BJ (cell line): ENCODE measurements around the gene RIT2. TPM values are rescaled to one million over a fixed set of nuclear protein-coding genes. Genes with fewer than 3 reads are reported as not detected.

Source experiments
- CTCF ChIA-PET: fragments of 350-600 bp; formaldehyde crosslinking; extraction: SDS; loops from one replicate; lab custom pipeline; 2021; ENCODE audit warnings: antibody characterized with exemption, inconsistent platforms; lab: Yijun Ruan, JAX
- POLR2A ChIA-PET: fragments of 300-600 bp; sonication (Branson Sonifier 250); formaldehyde crosslinking; extraction: SDS; loops from one replicate; lab custom pipeline; 2021; ENCODE audit warnings: antibody characterized with exemption; lab: Charles Lee
- DNase-seq: peaks from one replicate; pipeline ENCODE4 v3.0.0-alpha.2; 2011; ENCODE audit warnings: low read depth
- H3K27me3 ChIP-seq: 2 replicates; pipeline ENCODE4 v1.6.0; 2011; ENCODE audit warnings: low read length; ENCODE audit not compliant: control insufficient read depth, insufficient read depth
- H3K36me3 ChIP-seq: 2 replicates; pipeline ENCODE4 v1.5.1; 2011; ENCODE audit warnings: low read length; ENCODE audit not compliant: control insufficient read depth, insufficient read depth
- H3K4me3 ChIP-seq: 2 replicates; pipeline ENCODE4 v1.5.1; 2011; ENCODE audit warnings: low read depth, mild to moderate bottlenecking, control low read depth, low read length
- polyA plus RNA-seq: library from polyadenylated mRNA; depleted of rRNA; stranded (reverse); fragments of >200 nt; gene quantifications from 2 replicates; pipeline ENCODE4 v1.2.3, GENCODE V29; 2011
- TF ChIP-seq, protein P1 (sequence below): IDR thresholded peaks from 2 replicates; pipeline ENCODE4 v1.5.1; 2011; ENCODE audit warnings: low read depth, mild to moderate bottlenecking, control low read depth, inconsistent platforms, low read length, moderate library complexity; ENCODE audit not compliant: insufficient read depth

RIT2 gene
- polyA plus RNA-seq, 1 experiment, result not detected

DNA sequence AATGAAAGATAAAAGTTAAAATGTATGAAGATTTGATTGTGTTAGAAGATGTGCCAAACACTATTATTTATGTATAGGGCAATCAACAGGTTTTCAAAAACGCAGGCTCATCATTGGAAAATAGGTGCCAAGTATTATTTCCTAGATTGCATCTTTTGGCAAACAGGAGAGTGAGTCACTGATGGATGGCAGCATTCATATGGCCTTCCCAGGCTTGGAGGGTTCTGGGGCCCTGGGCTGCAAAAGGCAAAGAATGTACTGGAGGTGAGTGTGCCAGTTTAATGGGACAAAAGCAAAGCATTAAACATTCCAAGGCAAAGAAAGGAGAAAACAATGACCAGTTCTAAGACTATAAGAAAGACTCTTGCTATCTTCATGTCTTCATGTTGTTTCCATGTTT, 379.4 kb downstream of the RIT2 start:
- POLR2A ChIA-PET, result no interaction called here
- CTCF ChIA-PET, result no interaction called here
- no peak overlapping the region for H3K4me3 ChIP-seq
- H3K27me3 ChIP-seq, result no peaks in the 10 kb centered on the region
- DNase-seq, result no peak
- no peaks in the 10 kb centered on the region for H3K36me3 ChIP-seq
- TF ChIP-seq, protein P1, sequence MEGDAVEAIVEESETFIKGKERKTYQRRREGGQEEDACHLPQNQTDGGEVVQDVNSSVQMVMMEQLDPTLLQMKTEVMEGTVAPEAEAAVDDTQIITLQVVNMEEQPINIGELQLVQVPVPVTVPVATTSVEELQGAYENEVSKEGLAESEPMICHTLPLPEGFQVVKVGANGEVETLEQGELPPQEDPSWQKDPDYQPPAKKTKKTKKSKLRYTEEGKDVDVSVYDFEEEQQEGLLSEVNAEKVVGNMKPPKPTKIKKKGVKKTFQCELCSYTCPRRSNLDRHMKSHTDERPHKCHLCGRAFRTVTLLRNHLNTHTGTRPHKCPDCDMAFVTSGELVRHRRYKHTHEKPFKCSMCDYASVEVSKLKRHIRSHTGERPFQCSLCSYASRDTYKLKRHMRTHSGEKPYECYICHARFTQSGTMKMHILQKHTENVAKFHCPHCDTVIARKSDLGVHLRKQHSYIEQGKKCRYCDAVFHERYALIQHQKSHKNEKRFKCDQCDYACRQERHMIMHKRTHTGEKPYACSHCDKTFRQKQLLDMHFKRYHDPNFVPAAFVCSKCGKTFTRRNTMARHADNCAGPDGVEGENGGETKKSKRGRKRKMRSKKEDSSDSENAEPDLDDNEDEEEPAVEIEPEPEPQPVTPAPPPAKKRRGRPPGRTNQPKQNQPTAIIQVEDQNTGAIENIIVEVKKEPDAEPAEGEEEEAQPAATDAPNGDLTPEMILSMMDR, result no peak

DNA sequence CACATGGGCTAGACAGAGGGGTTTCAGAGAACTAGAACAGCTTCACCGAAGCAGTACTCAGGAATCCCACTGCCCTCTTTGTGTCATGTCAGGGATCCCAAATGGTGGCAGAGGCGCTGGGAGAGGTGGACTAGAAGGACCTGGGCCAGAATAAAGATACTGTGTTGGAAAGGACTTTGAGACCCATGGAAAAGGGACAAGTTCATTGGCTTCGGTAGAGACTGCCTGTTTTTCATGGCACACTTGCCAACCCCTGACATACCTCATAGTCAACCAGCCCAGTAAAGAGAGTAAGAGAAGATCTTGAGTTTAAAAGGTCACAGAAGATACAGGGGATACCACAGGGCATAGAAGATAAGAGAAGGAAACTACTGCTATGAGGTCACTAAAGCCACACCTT, 381.0 kb downstream of the RIT2 start:
- H3K27me3 ChIP-seq, result no peaks in the 10 kb centered on the region
- ChIA-PET CTCF (no interaction called here), POLR2A (no interaction called here)
- no peaks in the 10 kb centered on the region for H3K36me3 ChIP-seq
- H3K4me3 ChIP-seq, result no peak overlapping the region
- TF ChIP-seq, protein P1, result no peak
- DNase-seq, result no peak

DNA sequence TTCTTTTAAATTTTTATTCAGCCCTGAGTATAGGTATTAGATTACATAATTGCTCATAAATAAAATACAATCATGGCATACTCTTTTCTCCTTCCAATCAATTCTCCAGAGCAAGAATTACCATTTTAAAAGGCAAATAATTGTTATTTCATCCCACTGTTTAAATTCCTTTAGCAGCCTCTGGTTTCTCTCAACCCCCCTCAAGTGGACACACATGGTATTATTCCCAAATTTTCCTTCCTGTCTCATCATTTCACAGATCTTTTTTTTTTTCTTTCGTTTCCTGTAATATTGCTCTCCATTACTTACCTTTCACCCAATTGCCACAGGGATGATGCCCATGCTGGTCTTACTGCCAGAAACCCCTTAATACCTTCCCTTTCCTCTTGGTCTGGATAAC, 385.2 kb downstream of the RIT2 start:
- CTCF ChIA-PET, result no interaction called here
- H3K36me3 ChIP-seq, result no peaks in the 10 kb centered on the region
- TF ChIP-seq, protein P1, result no peak
- no peaks in the 10 kb centered on the region for H3K27me3 ChIP-seq
- no peak for DNase-seq
- POLR2A ChIA-PET, result no interaction called here
- no peak overlapping the region for H3K4me3 ChIP-seq

DNA sequence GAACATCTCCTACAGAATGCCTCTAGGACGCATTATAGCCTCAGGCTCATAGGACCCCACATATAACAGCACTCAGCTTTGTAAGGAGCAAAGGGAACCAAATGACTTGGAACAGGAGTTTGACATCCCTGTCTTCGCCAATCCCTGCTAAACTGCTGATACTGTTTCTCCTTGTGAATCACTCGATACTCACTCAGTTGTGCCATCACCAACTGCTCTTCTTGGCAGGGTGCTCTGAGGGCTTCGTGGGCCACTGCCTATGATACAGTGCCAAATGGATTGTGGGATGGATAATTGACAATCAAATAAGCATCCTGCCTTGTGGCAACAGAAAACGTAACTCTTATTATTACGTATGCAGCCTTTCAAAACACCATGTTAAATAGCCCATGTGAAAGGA, 396.3 kb downstream of the RIT2 start:
- Histone ChIP-seq H3K4me3 (no peak overlapping the region), H3K36me3 (no peaks in the 10 kb centered on the region), H3K27me3 (no peaks in the 10 kb centered on the region)
- DNase-seq, result no peak
- POLR2A ChIA-PET, result no interaction called here
- CTCF ChIA-PET, result no interaction called here
- TF ChIP-seq, protein P1, result no peak

DNA sequence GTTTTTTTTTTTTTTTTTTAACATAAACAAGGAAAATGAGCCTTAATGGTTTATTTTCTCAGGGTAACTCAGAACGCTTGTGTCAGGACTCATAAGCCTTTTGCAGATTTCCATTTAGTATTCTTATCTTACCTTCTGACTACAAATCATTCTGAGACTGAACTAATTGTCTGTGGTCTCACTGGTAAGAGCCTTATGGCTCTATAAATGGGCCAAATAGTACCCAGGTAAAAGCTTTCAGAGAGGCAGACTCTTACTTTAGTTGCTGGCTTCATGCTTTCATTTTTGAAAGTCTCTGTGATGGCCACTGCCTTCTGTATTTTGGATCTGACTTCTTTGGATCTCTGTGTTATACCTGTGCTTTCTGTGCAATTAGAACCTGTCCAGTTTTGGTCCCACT, 403.4 kb downstream of the RIT2 start:
- Histone ChIP-seq H3K27me3 (no peaks in the 10 kb centered on the region), H3K4me3 (no peak overlapping the region), H3K36me3 (no peaks in the 10 kb centered on the region)
- POLR2A ChIA-PET, result no interaction called here
- CTCF ChIA-PET, result no interaction called here
- TF ChIP-seq, protein P1, result no peak
- DNase-seq, result no peak
